SIG-M5 treated with dmso at 0.1 percent for 504 hours (cell line): ENCODE data around the gene XYLT2.
"Not testable (repeated sequence)": the region's sequence is repeated elsewhere in the genome, so short reads cannot be mapped to it uniquely, and the experiment has no call there.

Source experiments
- DNase-seq: peaks from one replicate; lab custom pipeline; 2025; ENCODE audit not compliant: unreplicated experiment; lab: John Stamatoyannopoulos, UW

XYLT2 gene

DNA sequence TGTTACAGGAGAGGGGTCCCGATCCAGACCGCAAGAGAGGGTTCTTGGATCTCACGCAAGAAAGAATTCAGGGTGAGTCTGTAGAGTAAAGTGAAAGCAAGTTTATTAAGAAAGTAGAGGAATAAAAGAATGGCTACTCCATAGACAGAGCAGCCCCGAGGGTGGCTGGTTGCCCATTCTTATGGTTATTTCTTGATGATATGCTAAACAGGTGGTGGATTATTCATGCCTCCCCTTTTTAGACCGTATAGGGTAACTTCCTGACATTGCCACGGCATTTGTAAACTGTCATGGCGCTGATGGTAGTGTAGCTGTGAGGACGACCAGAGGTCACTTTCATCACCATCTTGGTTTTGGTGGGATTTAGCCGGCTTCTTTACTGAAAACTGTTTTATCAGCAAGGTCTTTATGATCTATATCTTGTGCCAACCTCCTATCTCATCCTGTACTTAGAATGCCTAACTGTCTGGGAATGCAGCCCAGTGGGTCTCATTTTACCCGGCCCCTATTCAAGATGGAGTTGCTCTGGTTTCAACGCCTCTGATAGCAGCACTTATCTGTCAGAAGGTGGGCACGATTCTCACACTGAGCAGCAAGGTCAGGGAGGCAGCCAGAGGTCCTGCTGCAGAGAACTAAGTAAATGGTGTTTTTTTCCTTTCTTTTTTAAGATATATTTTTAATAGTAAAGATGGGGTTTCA lies 26.5 kb upstream of the XYLT2 start:
- DNase-seq: no peak

DNA sequence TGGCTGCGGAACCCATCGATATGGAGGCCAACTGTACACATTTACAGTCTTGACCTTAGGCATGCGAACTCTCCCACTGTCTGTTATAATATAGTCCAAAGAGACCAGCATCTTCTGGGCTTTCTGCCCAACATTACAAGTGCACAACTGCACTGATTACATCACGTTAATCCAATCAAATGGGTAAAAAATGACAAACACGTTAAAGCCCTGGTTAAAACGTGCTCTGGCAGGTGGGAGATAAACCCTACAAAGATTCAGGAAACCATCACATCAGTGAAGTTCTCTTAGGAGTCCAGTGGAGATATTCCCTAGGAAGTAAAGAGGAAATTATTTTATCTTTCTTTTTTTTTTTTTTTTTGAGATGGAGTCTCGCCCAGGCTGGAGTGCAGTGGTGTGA lies 23.7 kb upstream of the XYLT2 start:
- no peak for DNase-seq

DNA sequence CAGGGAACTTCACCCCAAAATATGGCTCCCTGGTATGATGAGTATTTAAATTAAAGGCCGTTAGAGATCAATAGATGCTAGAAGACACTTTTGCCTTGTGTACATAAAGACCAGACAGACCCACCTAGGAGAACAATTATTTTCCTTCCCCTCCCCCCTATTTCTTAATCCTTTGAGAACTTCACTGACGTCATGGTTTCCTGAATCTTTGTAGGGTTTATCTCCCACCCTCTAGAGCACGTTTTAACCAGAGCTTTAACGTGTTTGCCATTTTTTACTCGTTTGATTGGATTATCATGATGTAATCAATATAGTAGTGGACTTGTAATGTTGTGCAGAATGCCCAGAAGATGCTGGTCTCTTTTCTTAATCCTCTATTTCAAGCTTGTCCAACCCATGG lies 22.9 kb upstream of the XYLT2 start:
- no peak for DNase-seq

DNA sequence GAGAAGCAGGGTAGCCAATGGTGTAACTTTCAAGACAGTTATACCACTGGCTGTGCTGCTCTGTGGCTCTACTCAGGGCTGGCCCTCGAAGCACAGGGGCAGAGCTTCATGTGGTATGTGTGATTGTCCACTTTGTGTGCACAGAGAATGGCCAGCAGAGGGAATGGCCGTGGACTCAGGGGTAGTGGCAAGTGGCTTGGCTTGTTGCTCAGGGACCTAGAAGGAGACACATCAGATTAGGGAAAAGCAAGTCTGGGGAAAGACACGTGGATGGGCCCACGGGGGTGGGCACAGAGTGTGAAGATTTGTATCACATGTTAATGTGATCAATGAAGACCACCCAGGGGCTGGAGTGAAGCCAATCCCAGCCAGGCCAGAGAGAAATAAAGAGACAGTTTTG lies 20.0 kb upstream of the XYLT2 start:
- DNase-seq: no peak

DNA sequence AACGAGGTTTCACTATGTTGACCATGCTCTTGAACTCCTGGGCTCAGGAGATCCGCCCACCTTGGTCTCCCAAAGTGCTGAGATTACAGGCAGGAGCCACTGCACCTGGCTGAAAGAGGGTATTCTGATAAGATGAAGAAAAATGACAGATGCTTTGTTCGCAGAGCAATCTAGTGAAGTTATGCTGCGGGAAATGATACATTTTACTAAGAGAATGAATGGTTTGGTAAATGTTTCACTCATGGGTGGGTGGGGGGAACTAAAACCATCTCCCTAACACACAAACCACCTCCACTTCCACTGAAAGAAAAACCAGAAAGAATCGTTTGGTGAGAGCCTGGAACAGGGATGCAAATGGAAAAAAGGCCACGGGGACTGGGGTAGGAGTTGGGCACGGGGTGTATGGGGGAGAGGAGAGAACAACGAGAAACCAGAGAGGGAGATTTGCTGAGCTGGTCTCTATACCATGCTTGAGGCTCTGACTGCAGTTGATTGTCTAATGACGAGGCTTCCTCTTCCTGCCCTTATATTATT lies 19.0 kb upstream of the XYLT2 start:
- no peak for DNase-seq

DNA sequence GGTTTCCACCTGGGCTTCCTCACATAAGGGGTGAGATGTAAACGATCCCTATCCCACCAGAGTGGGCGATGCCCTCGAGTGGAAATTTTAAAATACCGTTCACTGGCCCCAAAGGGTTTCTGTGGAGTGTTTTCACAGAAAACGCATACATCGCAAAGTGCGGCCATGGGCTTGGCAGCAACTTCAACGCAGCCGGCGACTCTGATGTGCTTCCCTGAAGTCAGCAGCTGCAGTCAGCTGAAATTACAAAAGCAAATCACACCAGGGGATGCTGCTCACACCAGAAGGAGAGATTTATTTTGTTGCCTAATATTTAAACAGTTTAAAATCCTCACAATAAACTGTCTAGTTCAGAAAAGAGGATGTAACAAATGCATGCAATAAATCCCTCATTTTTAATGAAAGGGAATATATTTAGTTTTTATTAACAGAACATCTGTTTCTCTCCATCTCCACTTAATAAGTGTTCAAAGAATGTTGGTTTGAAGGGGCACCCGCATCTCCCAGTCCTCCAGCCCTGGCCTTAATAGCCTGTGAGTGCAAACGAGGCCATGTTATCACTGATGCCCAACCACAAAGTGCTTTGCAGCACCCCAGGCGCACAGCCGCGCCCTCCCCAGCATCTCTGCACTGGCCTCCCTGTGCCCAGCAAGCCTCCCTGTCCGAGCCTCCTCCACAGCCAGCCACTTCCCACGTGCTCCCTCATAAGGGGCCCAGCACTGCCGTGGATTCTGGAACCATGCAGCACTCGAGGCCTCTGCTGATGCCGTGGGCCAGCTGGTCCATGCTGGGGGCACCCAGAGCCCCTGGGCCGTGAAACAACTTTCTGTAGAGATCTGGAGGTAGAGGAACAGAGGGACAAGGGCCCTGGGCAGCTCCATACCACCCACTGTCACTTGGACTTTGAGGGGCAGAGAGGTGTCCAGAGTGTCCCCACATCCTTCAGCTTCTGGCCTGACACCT lies 17.3 kb upstream of the XYLT2 start:
- DNase-seq: no peak

DNA sequence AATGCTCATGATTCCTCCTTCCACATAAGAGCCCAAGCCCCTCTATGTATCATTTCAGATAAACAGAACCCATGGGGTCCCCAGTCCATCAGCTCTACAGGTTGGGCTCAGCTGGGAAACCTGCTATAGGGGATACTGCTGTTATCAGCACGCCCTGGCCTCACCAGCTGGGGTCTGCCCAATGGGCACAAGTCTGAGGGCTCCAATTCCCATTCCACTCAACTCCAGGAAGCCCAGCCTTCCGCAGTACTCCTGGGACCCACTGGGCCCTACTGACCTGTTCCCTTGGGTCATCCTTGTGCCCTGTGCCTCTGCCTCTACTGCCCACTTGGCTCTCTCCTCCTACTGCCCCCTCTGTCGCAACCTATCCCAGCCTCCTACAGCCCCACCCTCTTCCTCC lies 16.2 kb upstream of the XYLT2 start:
- DNase-seq: no peak

DNA sequence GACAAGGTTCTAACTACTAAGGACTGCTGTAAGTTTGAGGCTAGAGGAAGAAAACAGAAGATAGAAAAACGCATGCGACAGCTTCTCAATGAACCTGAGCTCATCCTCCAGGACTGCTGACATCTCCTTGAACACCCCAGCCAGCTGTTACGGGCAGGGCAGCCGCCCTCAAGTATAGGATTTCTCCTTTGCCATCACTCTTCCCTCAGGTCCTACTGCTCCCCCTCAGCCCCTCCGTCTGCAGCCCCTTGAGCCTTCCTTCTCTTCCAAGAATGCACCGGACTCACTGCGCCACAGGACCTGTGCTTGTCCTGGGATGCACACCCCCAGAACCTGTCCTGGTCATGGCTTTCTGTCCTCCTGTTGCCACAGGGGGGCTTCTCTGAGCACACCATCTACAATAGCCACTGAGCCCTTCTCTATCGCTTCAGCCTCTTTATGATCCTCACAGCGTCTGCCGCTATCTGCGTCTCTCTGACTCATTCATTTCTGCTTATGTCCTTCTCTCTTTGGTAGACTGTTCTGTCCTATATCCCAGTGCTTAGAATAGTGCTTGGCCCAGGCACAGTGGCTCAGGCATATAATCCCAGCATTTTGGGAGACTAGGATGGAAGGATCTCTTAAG lies 15.7 kb upstream of the XYLT2 start:
- DNase-seq: no peak

DNA sequence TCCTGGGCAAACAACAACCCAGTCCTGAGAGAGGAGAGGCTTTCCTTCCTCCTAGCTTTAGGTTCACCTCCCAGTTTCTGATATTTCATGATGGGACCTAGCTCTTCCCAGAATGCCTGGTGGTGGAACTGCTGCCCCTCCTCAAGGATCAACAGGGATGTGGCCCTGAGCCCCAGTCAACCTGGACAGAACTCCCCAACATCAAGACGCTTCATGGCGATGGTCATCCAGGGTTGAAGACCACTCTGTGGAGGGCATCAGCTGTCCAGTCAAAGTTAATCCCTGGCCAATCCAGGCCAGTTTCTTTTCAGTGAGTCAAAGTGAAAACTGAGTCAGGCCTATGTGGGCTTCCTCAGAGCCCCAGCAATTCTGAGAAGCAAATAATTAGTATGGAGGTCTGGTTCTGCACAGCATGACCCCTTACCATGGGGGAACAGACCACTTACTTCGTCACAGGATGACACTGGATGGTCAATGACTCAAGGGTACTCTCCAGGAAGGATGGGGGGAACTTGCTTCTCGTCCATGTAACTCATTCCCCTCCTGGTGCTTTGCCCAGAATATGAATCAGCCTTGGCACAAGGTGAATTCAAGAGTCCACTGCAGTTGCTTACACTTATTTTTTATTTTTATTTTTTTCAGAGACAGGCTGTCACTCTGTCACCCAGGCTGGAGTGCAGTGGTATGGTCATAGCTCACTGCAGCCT lies 14.7 kb upstream of the XYLT2 start:
- no peak for DNase-seq

DNA sequence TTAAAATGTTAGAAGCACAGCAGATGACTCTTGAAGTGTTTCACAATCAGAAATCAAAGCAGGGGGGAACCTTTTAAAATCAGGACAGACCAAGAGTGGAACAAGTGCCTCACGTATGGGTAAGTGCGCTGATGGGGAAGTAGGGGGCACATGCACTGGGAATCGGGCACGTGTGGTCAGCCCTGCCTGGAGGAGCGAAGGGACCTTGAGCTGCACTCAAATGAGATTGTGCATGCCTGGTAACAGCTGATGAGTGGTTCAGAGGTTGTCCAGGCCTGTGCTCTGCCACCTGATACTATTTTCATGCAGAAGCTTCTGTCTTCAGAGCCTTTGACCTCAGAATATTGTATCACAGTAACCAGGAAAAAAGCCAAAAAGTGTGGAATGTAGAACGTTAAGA lies 13.7 kb upstream of the XYLT2 start:
- no peak for DNase-seq

DNA sequence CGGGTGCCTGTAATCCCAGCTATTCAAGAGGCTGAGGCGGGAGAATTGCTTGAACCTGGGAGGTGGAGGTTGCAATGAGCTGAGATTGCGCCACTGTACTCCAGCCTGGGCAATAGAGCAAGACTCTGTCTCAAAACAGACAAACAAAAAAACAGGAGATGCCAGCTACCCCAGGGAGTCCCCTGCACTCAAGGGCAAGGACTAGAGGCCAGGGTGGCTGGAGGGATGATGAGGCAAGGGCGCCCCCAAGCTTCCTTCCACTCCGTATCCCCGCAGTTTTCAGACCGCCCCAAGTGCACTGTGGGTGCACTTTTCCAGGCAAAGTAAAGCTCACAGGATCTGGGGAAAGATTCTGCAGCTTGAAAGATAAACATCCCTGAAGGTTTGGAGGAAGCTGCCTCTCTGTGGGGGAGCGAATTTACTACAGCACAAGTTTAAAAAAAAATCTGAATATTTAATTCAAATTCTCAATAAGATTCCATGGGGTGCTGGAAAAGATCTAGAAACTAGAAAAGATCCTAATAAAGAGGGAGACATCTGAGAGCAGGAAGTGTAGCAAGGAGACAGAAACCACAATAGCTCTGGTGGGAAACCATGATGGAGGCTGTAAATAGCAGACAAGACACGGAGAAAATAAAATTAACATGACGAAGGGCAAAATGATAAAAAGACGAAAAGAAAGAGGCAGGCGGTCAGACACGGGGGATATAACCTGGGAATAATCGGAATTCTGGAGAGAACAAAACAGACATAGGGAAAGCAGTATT lies 12.5 kb upstream of the XYLT2 start:
- DNase-seq: not testable (repeated sequence)

DNA sequence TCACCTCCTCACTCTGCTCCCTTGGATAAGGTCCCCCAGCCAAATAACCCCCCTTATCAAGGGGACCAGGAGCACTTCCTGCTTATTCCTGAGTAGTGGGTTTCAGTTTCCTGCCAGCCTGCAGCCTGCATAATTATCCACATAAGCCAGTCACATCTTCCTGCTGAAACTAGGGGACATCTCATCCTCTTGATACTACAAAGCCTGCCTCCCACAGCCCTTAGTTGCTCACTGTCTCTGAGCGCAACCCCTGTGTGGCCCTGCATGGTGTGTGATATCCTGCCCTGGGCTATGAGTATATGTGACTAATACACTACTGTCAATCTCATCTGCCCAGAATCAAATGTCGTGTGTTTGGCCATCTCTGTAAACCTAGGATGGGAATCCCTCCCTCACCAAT lies 8.0 kb upstream of the XYLT2 start:
- no peak for DNase-seq

DNA sequence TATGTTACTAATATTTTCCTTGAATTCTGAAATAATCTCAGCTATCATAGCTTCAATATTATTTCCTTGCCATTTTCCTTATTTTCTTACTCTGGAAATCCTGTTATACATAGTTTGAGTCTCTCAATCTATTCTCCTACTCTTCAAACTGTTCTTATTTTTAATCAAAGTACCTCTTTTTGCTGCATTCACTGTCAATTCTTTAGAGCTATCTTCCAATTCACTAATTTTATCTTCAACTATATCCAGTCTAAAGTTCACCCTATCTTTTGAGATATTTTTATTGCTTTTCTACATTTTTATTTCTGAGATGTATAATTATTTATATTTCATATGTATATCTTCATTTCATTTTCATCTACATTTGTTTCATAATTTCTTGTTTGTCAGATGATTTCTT lies 7.3 kb upstream of the XYLT2 start:
- no peak for DNase-seq

DNA sequence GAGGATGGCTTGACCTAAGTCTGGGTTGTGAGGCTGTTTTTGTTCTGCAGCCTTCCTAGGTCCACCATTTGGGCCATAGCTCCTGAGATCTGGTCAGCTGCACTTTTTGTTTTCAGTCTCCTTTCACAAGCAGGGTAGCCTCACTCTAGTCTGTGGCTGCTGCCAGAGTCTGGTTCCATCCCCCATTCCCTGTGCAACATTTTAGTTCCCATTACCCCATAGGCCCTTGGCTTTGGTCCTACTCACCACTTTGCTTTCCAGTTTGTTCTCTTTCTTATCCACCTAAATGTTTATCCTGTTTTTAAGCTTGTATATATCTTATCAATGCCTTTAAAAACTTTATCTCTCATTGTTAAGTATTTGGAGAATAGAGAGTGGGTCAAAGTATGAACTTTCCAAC lies 6.5 kb upstream of the XYLT2 start:
- DNase-seq: no peak

DNA sequence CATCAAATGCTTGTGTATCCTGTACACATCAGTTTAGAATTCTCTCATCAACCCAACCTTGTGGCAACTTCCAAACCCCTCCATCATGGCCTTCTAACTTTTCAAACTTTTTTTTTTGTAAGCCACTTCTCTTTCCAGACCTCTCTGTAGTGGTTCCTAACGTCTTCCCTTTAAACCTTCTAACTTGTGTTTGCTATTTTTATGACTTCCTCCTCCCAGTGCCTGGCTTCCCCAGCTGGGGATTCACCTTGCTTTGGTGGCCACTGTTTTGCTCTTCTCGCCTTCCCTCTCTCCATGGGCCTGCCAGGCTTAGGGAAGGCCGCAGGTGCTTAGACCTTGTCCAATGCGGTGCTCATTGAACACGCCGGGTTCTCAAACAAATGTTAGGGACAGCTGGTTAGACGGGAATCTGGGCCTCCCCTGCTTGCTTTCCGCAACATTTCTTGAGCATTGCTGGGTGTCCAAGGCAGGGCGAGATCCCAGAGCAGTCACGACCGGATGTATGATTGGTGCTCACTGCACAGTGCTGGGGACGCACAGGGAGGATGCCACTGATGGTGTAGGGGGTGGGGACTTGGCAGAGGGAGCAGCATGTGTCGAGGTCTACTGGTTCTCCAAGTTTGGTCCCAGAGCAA lies 1.1 kb upstream of the XYLT2 start:
- no peak for DNase-seq

DNA sequence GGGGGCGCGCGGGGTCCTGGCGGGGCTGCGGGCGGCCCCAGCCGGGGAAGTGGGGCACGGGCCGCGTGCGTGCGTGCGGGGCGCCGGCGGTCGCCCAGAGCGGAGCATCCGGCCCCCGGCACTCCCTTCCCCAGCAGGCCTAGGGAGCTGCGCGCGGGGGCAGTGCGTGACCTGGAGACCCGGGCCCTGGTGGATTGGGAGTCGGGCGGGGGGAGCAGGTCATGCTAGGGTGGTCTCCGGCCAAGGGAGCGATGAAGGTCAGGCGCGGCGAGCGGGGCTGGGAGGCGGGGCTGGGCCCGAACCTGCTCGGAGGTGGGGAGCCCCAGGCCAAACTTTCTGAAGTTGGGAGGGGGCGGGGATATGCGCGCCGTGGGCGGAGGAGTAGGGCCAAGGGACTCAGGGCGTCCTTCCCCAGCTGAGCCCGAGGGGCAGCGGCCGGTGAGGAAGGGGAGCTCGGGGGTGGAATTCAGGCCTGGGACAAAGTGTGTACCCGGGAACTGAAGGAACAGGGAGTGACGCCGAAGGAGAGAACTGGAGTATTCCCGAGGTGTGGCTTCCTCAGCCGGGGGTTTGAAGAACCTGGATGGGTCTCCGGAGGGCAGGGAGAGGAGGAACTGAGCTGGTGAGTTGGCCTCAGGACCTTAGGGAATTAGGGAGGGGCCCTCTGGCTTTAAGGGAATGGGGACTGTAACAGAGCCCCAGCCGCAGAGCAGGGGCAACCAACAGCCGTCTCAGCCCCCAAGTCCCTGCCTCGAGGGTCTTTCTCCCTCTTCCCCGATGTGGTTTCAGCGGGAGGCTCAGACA lies 589 bp downstream of the XYLT2 start:
- DNase-seq: peak; percentile 22

DNA sequence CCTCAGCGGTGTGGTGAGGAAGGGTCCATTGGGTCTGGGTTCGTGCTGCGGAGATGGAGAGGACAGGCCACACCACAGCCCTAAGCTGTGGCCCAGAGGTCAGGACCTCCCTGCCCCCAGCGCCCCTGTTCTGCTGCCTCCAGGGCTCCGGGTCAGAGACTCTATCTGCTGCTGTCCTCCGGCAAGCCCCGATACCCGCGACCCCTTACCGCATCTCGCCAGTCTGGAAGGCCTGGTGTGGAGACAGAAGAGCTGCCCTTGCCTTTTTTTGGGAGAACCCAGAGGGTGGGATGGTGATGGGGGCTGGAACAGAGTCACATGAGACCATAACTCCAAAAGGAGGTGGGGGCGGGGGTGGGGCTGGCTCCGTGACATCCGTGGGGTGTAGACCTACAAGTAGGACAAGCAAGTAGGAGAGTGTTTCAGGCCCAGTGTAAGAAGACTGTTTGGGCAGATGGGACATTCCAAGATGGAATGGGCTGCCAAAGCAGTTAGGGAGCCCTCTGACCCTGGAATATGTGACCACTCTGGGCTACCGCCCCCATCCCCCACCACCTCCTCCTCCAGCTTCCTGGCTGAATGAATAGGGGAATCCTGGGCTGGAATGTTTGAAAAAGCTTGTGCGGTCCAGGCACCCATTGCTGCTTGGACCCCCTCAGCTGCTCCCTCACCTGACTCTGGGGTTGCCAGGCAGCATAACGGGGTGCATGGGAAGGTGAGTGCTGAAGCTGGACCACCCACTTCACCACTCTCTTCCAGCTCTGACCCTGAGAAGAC lies 1.4 kb downstream of the XYLT2 start:
- no peak for DNase-seq

DNA sequence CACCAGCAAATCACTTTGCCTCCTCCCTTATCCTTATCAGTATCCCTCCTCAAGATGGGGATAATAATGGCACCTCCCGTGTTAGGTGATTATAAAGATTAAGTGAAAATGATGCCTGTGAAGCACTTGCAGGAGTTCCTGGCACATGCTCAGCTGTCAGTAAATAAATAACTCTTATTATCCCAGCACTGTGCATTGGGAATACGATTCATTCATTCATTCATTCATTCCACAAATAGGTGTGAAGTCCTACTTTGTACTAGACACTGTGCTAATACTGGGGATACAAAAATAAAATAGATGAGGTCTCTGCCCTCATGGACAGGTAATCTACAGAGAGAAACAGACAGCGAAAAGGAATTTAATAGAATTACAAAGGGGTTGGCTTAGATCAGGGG lies 2.0 kb downstream of the XYLT2 start:
- DNase-seq: no peak
